ENCODE results near the gene TK1.

DNA sequence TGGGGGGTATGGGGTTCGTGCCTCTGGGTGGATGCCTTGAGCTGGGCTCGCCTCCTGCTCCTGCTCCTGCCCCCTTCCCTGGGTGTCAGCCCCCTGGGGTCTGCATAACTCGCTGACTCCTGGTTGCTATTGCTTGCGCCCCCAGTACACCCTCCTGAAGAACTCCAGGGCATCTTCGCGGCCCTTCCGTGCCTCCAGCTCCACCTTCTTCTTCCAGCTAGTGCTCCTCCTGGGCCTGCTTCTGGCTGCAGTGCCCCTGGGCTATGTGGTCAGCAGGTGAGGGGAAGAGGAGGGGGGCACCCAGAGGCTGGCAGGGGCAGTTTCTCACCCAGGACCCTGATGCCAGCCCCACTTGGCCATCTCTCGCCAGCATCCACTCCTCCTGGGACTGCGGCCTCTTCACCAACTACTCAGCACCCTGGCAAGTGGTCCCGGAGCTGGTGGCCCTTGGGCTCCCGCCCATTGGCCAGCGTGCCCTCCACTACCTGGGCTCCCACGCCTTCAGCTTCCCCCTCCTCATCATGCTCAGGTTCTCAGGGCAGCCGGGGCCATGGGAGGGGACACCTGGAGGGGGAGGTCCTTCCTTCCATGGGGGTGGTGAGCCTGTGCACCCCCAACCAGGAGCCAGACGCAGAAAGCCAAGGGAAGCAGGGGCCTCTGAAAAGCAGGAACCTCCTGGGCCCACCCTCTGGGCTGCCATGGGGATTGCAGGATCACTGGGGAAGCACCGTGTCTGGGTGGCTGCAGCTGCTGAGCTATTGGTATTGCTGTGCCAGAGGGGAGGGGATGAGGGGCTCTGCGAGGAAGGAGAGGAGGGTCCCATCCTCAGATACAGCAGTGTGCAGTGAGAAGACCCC lies 48.4 kb downstream of the TK1 start:
- TF ChIP-seq CTCF (IDR thresholded peaks at IDR 0.05; ENCODE audit: low read depth, low read length, poor library complexity, severe bottlenecking): no peak
- TF ChIP-seq EZH2phosphoT487 (IDR thresholded peaks at IDR 0.05; ENCODE audit: borderline replicate concordance, low read length): no peak
